Measurements from ENCODE around the gene PRIM2.
"Not testable (repeated sequence)": the region's sequence is repeated elsewhere in the genome, so short reads cannot be mapped to it uniquely, and the experiment has no call there.

The PRIM2 gene

GRCh38 chr6:57368965-57369731 is 51.7 kb downstream of the PRIM2 start:
- not testable (repeated sequence) for DNase-seq

- DNase-seq: not testable (repeated sequence)
Observed at GRCh38 chr6:57371779-57372178, 54.3 kb downstream of the PRIM2 start.

GRCh38 chr6:57374764-57375163 is 57.3 kb downstream of the PRIM2 start:
- not testable (repeated sequence) for DNase-seq

GRCh38 chr6:57376083-57376482 is 58.7 kb downstream of the PRIM2 start:
- not testable (repeated sequence) for DNase-seq

GRCh38 chr6:57389038-57389592 is 71.7 kb downstream of the PRIM2 start:
- not testable (repeated sequence) for DNase-seq

GRCh38 chr6:57390818-57391217 is 73.4 kb downstream of the PRIM2 start:
- not testable (repeated sequence) for DNase-seq

- DNase-seq: not testable (repeated sequence)
Observed at GRCh38 chr6:57392047-57392446, 74.6 kb downstream of the PRIM2 start.

- not testable (repeated sequence) for DNase-seq
Observed at GRCh38 chr6:57419341-57419740, 101.9 kb downstream of the PRIM2 start.

- no peak for DNase-seq
Observed at GRCh38 chr6:57421503-57421902, 104.1 kb downstream of the PRIM2 start.

GRCh38 chr6:57423468-57423867 is 106.0 kb downstream of the PRIM2 start:
- no peak for DNase-seq

- not testable (repeated sequence) for DNase-seq
Observed at GRCh38 chr6:57431742-57432141, 114.3 kb downstream of the PRIM2 start.

GRCh38 chr6:57432157-57432556 is 114.7 kb downstream of the PRIM2 start:
- DNase-seq: no peak

- no peak for DNase-seq
Observed at GRCh38 chr6:57432919-57433684, 115.7 kb downstream of the PRIM2 start.

GRCh38 chr6:57433790-57434189 is 116.4 kb downstream of the PRIM2 start:
- DNase-seq: not testable (repeated sequence)

GRCh38 chr6:57434944-57435343 is 117.5 kb downstream of the PRIM2 start:
- no peak for DNase-seq

GRCh38 chr6:57435475-57436160 is 118.2 kb downstream of the PRIM2 start:
- no peak for DNase-seq

GRCh38 chr6:57440735-57441134 is 123.3 kb downstream of the PRIM2 start:
- DNase-seq: not testable (repeated sequence)

- DNase-seq: not testable (repeated sequence)
Observed at GRCh38 chr6:57442133-57442532, 124.7 kb downstream of the PRIM2 start.

- not testable (repeated sequence) for DNase-seq
Observed at GRCh38 chr6:57443181-57443580, 125.8 kb downstream of the PRIM2 start.

- not testable (repeated sequence) for DNase-seq
Observed at GRCh38 chr6:57444787-57445186, 127.4 kb downstream of the PRIM2 start.

GRCh38 chr6:57445379-57445778 is 127.9 kb downstream of the PRIM2 start:
- DNase-seq: not testable (repeated sequence)

- not testable (repeated sequence) for DNase-seq
Observed at GRCh38 chr6:57445790-57446468, 128.5 kb downstream of the PRIM2 start.
